Hematopoietic multipotent progenitor cell treated with erythropoietin and hydrocortisone succinate and interleukin-3 and kit ligand, for 6 days (in vitro differentiated cells): ENCODE results near the gene TUBB6.

Experiments used
- DNase-seq: peaks from one replicate; pipeline ENCODE4 v3.0.0-alpha.2; 2015

Gene TUBB6

GRCh38 chr18:12345491-12346239, 37.6 kb downstream of the TUBB6 start:
- DNase-seq = no peak

- no peak for DNase-seq
Observed at GRCh38 chr18:12346240-12346565, 38.2 kb downstream of the TUBB6 start.

GRCh38 chr18:12347895-12348294, 39.9 kb downstream of the TUBB6 start:
- DNase-seq = no peak

GRCh38 chr18:12352188-12352587, 44.1 kb downstream of the TUBB6 start:
- DNase-seq = no peak

GRCh38 chr18:12359515-12359927, 51.5 kb downstream of the TUBB6 start:
- peak; percentile 94 for DNase-seq

- DNase-seq = peak; percentile 95
Observed at GRCh38 chr18:12361770-12362378, 53.8 kb downstream of the TUBB6 start.

- DNase-seq = no peak
Observed at GRCh38 chr18:12362473-12363174, 54.6 kb downstream of the TUBB6 start.

- no peak for DNase-seq
Observed at GRCh38 chr18:12366379-12366778, 58.3 kb downstream of the TUBB6 start.

- no peak for DNase-seq
Observed at GRCh38 chr18:12366784-12367183, 58.7 kb downstream of the TUBB6 start.

- DNase-seq = no peak
Observed at GRCh38 chr18:12369211-12369610, 61.2 kb downstream of the TUBB6 start.

- no peak for DNase-seq
Observed at GRCh38 chr18:12371590-12371989, 63.5 kb downstream of the TUBB6 start.

GRCh38 chr18:12372406-12372805, 64.4 kb downstream of the TUBB6 start:
- peak; percentile 35 for DNase-seq

- DNase-seq = peak; percentile 92
Observed at GRCh38 chr18:12373116-12373770, 65.2 kb downstream of the TUBB6 start.

- peak; percentile 38 for DNase-seq
Observed at GRCh38 chr18:12373771-12374116, 65.7 kb downstream of the TUBB6 start.

- DNase-seq = no peak
Observed at GRCh38 chr18:12374401-12374800, 66.4 kb downstream of the TUBB6 start.
